Neutrophil (primary cell): Measurements from ENCODE around the gene GAL.

Source experiments
- H3K27ac ChIP-seq: fragments of 200-600 bp; sonication (generic); 2 replicates; pipeline ENCODE4 v1.5.1; 2016; ENCODE audit warnings: mild to moderate bottlenecking, moderate library complexity
- H3K27me3 ChIP-seq: fragments of 200-600 bp; sonication (generic); 2 replicates; pipeline ENCODE4 v1.6.0; 2016; ENCODE audit warnings: mild to moderate bottlenecking
- H3K36me3 ChIP-seq: fragments of 200-600 bp; sonication (generic); 2 replicates; pipeline ENCODE4 v1.5.1; 2017
- H3K4me1 ChIP-seq, 2 experiments: fragments of 200-600 bp in 1 of 2; sonication (generic) in 1 of 2; 1 replicate in 1 of 2; 2 replicates in 1 of 2; pipeline versions ENCODE4 v1.5.1 to v1.6.1; 2013 to 2016; ENCODE audit warnings: low read depth in 1 of 2, low read length in 1 of 2, mild to moderate bottlenecking in 1 of 2, moderate library complexity in 1 of 2; ENCODE audit not compliant: control insufficient read depth in 1 of 2, insufficient read depth in 1 of 2
- H3K4me3 ChIP-seq, 2 experiments: fragments of 200-600 bp in 1 of 2; sonication (generic) in 1 of 2; 1 replicate in 1 of 2; 2 replicates in 1 of 2; pipeline ENCODE4 v1.5.1; 2013 to 2016; ENCODE audit warnings: low read depth in 1 of 2, low read length in 1 of 2, mild to moderate bottlenecking in 1 of 2, moderate library complexity in 1 of 2
- H3K9me3 ChIP-seq: fragments of 200-600 bp; sonication (generic); 2 replicates; pipeline ENCODE4 v1.5.1; 2016
- TF ChIP-seq, protein P1 (sequence below): fragments of 200-600 bp; sonication (generic); IDR thresholded peaks from 2 replicates; pipeline ENCODE4 v1.5.1; 2016; ENCODE audit warnings: antibody characterized with exemption

Gene GAL

DNA sequence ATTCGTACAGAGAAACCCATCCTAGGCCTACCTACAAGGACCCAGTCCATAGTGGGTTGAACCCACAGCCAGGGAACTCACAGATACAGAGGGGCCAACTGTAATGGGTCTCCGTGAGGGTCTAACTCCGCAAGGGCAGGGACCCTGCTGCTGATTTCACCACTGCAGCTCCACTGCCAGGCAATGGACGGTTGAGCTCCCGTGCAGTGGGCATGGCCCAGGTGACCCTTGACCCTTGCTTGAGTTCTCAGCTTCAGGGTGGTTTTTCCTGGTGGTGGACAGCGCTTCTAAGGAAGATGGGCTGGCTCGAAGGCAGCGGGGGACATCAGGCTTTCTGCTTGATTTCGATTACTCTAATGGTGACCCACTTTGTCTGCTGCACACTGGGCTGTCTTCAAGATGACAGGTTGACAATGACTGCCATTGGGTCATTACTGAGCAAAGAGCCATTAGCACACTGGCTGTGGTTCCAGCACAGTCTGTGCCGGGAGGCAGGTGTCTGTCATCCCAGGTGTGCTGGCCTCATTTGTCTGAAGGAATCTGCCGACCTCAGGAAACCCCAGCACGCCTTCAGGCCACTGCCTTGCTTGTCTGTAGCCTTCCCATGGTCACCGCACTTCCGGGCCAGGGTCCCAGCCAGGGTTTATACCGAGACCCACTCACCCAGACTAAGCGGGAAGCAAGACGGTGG, 3.7 kb upstream of the GAL start:
- peaks cover 54% of the 10 kb centered on the region for H3K27me3 ChIP-seq

DNA sequence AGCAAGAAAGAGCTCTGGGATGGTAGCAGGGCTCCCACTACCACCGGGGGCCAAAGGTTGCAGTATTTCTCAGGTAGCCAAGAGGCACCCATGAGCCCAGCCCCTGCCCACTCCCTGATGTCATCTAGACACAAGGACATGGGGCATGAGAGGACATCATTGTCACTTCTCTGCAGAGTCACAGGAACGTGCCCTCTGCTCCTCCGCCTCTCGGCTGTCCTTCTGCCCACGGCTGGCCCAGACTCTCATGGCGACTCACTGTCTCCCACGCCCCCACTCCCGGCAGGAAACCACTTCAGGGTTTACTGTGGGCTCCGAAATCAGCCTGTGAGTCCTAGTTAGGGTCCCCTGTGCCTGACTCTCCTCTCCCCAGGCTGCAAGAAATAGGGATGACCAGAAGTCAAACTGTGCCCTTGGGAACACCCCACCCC, 1.8 kb upstream of the GAL start:
- H3K36me3 ChIP-seq, result no peaks in the 10 kb centered on the region
- TF ChIP-seq, protein P1, sequence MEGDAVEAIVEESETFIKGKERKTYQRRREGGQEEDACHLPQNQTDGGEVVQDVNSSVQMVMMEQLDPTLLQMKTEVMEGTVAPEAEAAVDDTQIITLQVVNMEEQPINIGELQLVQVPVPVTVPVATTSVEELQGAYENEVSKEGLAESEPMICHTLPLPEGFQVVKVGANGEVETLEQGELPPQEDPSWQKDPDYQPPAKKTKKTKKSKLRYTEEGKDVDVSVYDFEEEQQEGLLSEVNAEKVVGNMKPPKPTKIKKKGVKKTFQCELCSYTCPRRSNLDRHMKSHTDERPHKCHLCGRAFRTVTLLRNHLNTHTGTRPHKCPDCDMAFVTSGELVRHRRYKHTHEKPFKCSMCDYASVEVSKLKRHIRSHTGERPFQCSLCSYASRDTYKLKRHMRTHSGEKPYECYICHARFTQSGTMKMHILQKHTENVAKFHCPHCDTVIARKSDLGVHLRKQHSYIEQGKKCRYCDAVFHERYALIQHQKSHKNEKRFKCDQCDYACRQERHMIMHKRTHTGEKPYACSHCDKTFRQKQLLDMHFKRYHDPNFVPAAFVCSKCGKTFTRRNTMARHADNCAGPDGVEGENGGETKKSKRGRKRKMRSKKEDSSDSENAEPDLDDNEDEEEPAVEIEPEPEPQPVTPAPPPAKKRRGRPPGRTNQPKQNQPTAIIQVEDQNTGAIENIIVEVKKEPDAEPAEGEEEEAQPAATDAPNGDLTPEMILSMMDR, result no peak
- no peak overlapping the region for H3K27ac ChIP-seq
- H3K4me3 ChIP-seq, result no peak overlapping the region
- peaks cover 0 to 11% of the 10 kb centered on the region in 2 experiments for H3K4me1 ChIP-seq
- H3K27me3 ChIP-seq, result peaks cover 65% of the 10 kb centered on the region
- no peaks in the 10 kb centered on the region for H3K9me3 ChIP-seq

More for the DNA sequence above, 3.7 kb upstream of the GAL start:
- Histone ChIP-seq H3K4me3 (no peak overlapping the region), H3K36me3 (no peaks in the 10 kb centered on the region), H3K4me1 (peaks cover 0 to 11% of the 10 kb centered on the region in 2 experiments), H3K27ac (no peak overlapping the region), H3K9me3 (no peaks in the 10 kb centered on the region)
- TF ChIP-seq, protein P1, result no peak

DNA sequence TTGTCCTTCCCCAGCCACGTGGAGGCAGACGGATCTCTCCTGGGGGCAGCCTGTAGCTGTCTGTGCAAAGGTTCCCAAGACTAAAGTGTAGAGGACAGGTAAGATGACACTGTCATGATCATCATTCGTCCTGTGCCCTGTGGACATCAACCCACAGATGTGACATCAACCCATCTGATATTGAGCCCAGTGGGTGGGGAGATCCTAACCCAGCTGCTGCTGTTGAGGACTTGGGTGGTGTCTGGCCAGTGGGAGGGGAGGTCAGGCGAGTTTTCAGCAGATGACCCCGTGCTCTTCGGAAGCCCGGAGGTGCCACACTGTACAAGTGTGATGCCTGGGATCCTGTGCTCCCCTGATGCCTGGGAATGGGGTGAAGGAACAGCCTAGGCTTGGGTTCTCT, 1.2 kb upstream of the GAL start:
- Histone ChIP-seq H3K9me3 (no peaks in the 10 kb centered on the region), H3K4me3 (no peak overlapping the region), H3K4me1 (peaks cover 0 to 11% of the 10 kb centered on the region in 2 experiments), H3K36me3 (no peaks in the 10 kb centered on the region), H3K27ac (no peak overlapping the region), H3K27me3 (peaks cover 65% of the 10 kb centered on the region)
- TF ChIP-seq, protein P1, result no peak

DNA sequence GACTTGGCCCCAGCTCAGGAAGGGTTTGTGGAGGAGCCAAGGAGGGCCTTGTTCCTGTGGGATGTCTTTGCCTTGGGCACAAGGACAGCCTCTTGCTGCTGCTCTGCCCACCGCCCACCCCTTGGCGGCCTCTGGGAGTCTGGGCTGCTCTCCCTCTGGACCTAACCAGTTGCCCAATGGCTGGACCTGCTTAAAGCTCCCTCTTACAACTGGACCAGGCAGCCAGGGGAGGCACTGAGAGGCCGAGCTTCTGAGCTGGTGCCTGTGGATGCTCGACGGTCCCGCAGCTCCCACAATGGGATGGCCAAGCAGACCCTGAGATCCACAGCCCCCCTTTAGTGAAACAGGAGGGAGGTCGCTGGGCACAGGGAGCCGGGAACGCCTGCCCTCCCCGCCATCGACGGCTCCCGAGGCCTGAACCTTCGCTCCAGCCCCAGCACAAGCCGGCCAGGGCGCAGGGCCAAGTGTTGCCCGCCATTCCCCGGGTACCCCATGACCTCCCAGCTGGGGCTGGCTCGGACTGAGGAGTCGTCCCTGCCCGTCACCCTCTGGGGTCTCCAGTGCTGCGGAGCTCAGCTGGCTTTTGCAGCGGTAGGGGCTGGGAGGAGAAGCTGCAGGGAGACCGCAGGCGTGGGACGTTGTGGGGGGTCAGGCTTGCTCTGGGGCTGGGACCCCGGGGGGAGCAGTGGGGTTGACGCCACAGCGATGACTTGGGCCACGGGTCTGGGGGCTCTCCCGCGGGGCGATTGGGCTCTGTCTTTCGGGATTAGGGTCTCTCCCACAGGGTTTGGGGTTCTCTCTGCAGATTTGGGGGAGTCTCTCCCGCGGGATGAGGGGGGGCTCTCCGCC, 584 bp upstream of the GAL start:
- TF ChIP-seq, protein P1, result no peak
- peaks cover 71% of the 10 kb centered on the region for H3K27me3 ChIP-seq
- H3K27ac ChIP-seq, result no peak overlapping the region
- H3K9me3 ChIP-seq, result no peaks in the 10 kb centered on the region
- H3K4me1 ChIP-seq, result peaks cover 0 to 11% of the 10 kb centered on the region in 2 experiments
- no peak overlapping the region for H3K4me3 ChIP-seq
- H3K36me3 ChIP-seq, result no peaks in the 10 kb centered on the region

DNA sequence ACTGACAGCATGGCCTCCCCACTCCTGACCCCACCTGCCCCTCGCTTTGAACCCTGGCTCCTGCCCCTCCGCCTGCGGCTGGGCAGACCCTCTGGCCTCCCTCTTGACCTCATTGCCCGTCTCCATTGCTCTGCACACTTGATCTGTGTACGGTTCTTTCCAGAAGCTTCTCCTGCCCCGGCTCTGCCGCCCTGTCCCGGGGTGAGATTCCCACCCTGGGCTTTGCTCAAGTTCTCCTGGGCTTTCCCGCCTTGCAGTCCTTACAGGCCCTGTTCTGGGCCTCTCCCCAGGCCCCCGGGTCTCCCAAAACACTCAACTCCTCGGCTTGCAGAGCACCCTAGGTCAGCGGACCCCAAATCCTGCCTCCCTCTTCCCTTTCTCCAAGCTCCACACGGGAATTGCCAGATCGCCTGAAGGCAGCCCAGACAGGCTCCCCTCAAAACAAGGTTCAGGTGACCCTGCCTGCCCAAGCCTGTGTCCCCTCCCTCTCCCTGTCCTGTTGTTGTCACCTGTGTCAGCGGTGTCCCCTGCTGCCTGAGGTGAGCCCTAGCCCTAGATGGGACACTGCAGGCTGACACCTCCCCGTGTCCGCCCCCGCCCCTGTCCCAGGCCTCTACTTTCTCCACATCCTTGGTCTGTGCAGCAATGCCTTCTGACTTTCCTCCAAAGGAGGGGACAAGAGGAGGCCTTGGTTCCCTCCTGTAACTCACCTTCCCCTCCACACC, 1.5 kb downstream of the GAL start:
- Histone ChIP-seq H3K4me3 (no peak overlapping the region), H3K4me1 (peaks cover 0 to 11% of the 10 kb centered on the region in 2 experiments), H3K27ac (no peak overlapping the region), H3K36me3 (no peaks in the 10 kb centered on the region), H3K27me3 (peaks cover 92% of the 10 kb centered on the region), H3K9me3 (no peaks in the 10 kb centered on the region)
- TF ChIP-seq, protein P1, result no peak
